ENCODE measurements around the gene GIMAP7.

The GIMAP7 gene

DNA sequence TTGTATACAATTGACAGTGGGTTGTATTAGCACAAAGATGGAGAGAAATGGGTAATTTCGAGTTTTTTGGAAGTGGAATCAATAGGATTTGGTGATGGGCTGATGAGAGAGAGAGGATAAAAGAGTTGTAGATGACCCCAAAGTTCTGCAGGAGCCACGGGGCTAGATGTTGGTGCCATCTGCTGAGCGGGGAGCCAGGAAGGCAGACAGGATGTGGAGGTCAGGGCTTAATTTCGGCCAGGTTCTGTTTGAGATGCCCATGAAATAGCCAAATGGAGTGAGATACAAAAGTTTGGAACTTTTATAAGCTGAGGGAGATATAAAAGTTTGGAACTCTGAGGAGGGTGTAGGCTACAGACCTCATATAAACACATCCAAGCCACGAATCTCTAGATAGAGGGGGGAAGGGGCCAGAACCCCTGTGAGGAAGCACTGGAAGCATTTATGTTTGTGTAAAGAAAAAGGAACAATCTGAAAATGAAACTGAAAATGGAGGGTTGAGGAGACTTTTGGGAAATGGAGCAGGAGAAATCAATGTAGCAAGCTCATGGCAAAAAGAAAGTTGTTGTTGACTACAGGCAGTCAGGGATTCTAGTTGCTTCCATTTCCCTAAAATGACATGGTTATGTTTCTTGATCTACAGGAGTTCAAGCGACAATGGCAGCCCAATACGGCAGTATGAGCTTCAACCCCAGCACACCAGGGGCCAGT is 54.7 kb downstream of the GIMAP7 start:
- DNase-seq (ENCODE audit: low read depth in 2 of 2), result no peak
